ENCODE measurements around the gene SPPL3.

Gene SPPL3

DNA sequence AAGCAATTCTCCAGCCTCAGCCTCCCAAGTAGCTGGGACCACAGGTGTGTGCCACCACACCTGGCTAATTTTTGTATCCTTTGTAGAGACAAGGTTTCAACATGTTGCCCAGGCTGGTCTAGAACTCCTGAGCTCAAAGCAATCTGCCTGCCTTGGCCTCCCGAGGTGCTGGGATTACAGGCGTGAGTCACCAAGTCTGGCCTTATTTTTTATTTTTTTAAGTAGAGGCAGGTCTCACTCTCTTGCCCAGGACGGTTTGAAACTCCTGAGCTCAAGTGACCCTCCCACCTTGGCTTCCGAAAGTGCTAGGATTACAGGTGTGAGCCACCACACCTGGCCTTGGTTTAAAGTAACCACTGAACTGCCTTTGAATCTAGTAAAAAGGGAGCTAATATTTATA is 56.8 kb downstream of the SPPL3 start:
- Histone ChIP-seq H3K9ac (ENCODE audit: low read length) (no peak overlapping the region), H4K8ac (ENCODE audit: low read depth, low read length) (no peak overlapping the region), H3K18ac (ENCODE audit: low read length) (no peak overlapping the region), H3K56ac (ENCODE audit: low read length) (no peak overlapping the region), H3K79me1 (ENCODE audit: low read length) (peaks cover 14% of the 10 kb centered on the region), H2BK120ac (ENCODE audit: low read depth, low read length) (no peak overlapping the region), H3K23ac (ENCODE audit: low read length) (no peak overlapping the region), H3K4ac (ENCODE audit: low read depth, low read length) (no peak overlapping the region), H3K4me1 (ENCODE audit: control insufficient read depth, low read depth, low read length) (no peaks in the 10 kb centered on the region), H3K4me2 (ENCODE audit: low read length) (no peak overlapping the region), H3K36me3 (ENCODE audit: control insufficient read depth, insufficient read depth, low read length) (no peaks in the 10 kb centered on the region), H3K27me3 (ENCODE audit: insufficient read depth, low read length, poor library complexity) (no peaks in the 10 kb centered on the region), H2AK5ac (ENCODE audit: low read length) (no peak overlapping the region), H2BK15ac (replicated peaks; ENCODE audit: low read depth) (no peak overlapping the region), H2BK5ac (ENCODE audit: low read length) (no peak overlapping the region), H3K4me3 (ENCODE audit: low read length) (no peak overlapping the region), H3K79me2 (ENCODE audit: control insufficient read depth, insufficient read depth, low read length) (no peaks in the 10 kb centered on the region), H3K27ac (ENCODE audit: low read depth, low read length) (no peak overlapping the region), H4K5ac (ENCODE audit: low read length) (no peak overlapping the region)
- WGBS (ENCODE audit: extremely low coverage, insufficient coverage, low lambda C conversion rate): no CpG with 5 or more reads among the region's 4 CpGs
- no peak for DNase-seq

DNA sequence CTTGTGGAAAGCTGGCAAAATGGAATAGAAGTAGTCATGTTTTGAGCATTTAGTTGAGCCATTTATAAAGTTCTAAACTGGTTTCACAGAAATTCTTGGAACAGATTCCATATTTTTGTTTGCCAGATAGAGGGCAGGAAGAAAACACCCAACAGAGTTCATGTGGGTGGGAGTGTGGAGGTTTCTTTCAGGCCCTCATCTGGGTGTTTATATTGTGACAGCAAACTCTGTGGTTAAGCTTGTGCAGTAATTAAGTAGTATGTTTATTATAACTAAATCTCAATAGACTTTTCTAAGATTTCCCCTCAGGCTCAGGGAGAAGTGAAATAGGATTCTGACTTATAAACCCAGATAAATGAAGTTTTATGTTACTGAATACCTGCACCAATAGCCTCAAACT is 57.4 kb downstream of the SPPL3 start:
- H3K9ac ChIP-seq (ENCODE audit: low read length): no peak overlapping the region
- no peak overlapping the region for H3K4ac ChIP-seq (ENCODE audit: low read depth, low read length)
- H3K4me3 ChIP-seq (ENCODE audit: low read length): no peak overlapping the region
- H3K4me1 ChIP-seq (ENCODE audit: control insufficient read depth, low read depth, low read length): no peaks in the 10 kb centered on the region
- no peak overlapping the region for H2AK5ac ChIP-seq (ENCODE audit: low read length)
- H3K18ac ChIP-seq (ENCODE audit: low read length): no peak overlapping the region
- no peak overlapping the region for H3K23ac ChIP-seq (ENCODE audit: low read length)
- DNase-seq: no peak
- no peak overlapping the region for H3K56ac ChIP-seq (ENCODE audit: low read length)
- no peak overlapping the region for H3K27ac ChIP-seq (ENCODE audit: low read depth, low read length)
- H2BK15ac ChIP-seq (replicated peaks; ENCODE audit: low read depth): no peak overlapping the region
- H4K8ac ChIP-seq (ENCODE audit: low read depth, low read length): no peak overlapping the region
- H3K4me2 ChIP-seq (ENCODE audit: low read length): no peak overlapping the region
- no peaks in the 10 kb centered on the region for H3K27me3 ChIP-seq (ENCODE audit: insufficient read depth, low read length, poor library complexity)
- H2BK5ac ChIP-seq (ENCODE audit: low read length): no peak overlapping the region
- peaks cover 12% of the 10 kb centered on the region for H3K79me1 ChIP-seq (ENCODE audit: low read length)
- H4K5ac ChIP-seq (ENCODE audit: low read length): no peak overlapping the region
- H3K79me2 ChIP-seq (ENCODE audit: control insufficient read depth, insufficient read depth, low read length): no peaks in the 10 kb centered on the region
- H3K36me3 ChIP-seq (ENCODE audit: control insufficient read depth, insufficient read depth, low read length): no peaks in the 10 kb centered on the region
- H2BK120ac ChIP-seq (ENCODE audit: low read depth, low read length): no peak overlapping the region

DNA sequence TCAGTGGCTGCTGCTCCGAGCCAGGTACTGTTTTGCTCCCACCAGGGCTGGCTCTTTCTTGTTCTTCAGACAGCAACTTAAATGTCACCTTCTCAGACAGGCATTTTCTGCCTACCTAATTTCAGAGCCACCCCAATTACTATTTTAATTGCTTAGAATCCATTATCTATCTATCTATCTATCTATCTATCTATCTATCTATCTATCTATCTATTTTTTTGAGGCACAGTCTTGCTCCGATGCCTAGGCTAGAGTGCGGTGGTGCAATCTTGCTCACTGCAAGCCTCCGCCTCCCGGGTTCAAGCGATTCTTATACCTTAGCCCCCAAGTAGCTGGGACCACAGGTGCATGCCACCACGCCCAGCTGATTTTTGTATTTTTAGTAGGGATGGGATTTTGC is 58.5 kb downstream of the SPPL3 start:
- Histone ChIP-seq H2BK120ac (ENCODE audit: low read depth, low read length) (no peak overlapping the region), H2AK5ac (ENCODE audit: low read length) (no peak overlapping the region), H4K8ac (ENCODE audit: low read depth, low read length) (no peak overlapping the region), H3K56ac (ENCODE audit: low read length) (no peak overlapping the region), H3K23ac (ENCODE audit: low read length) (no peak overlapping the region), H3K4ac (ENCODE audit: low read depth, low read length) (no peak overlapping the region), H3K18ac (ENCODE audit: low read length) (no peak overlapping the region), H2BK15ac (replicated peaks; ENCODE audit: low read depth) (no peak overlapping the region), H3K36me3 (ENCODE audit: control insufficient read depth, insufficient read depth, low read length) (no peaks in the 10 kb centered on the region), H4K5ac (ENCODE audit: low read length) (no peak overlapping the region), H3K27ac (ENCODE audit: low read depth, low read length) (no peak overlapping the region), H3K27me3 (ENCODE audit: insufficient read depth, low read length, poor library complexity) (no peaks in the 10 kb centered on the region), H3K9ac (ENCODE audit: low read length) (no peak overlapping the region), H3K79me2 (ENCODE audit: control insufficient read depth, insufficient read depth, low read length) (no peaks in the 10 kb centered on the region), H3K79me1 (ENCODE audit: low read length) (peaks cover 12% of the 10 kb centered on the region), H2BK5ac (ENCODE audit: low read length) (no peak overlapping the region), H3K4me2 (ENCODE audit: low read length) (no peak overlapping the region), H3K4me3 (ENCODE audit: low read length) (no peak overlapping the region), H3K4me1 (ENCODE audit: control insufficient read depth, low read depth, low read length) (no peaks in the 10 kb centered on the region)
- WGBS (ENCODE audit: extremely low coverage, insufficient coverage, low lambda C conversion rate): no CpG with 5 or more reads among the region's 7 CpGs
- DNase-seq: no peak

DNA sequence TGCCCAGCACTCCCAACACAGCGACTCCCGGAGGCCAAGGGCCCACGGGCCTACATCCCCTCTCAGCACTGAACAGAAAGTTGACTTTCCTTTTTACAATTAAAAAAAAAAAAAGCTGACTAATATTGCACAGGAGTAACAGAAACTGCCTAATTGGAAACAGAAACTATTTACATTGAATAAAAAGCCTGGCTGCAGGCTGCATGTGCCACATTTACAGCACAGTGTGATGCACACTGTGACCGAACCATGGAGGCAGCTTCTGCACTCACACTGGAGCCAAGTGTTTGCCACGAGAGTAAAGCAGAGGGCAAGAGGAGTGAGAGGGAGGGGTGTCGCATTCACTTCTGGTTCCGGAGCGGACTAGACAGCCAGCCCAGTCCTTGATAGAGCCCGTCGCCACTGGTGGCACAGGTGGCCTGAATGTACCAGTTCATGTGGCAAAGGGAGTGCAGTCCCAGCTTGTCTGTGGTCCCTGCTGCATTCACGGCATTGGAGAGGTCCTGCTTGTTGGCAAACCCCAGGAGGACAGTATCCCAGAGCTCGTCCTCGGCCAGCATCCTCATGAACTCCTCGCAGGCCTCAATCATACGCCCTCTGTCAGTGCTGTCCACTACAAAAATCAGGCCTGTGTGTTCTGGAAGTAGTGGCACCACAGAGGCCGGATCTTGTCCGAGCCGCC is 59.2 kb downstream of the SPPL3 start:
- no peak overlapping the region for H3K23ac ChIP-seq (ENCODE audit: low read length)
- H3K36me3 ChIP-seq (ENCODE audit: control insufficient read depth, insufficient read depth, low read length): no peaks in the 10 kb centered on the region
- H3K27me3 ChIP-seq (ENCODE audit: insufficient read depth, low read length, poor library complexity): no peaks in the 10 kb centered on the region
- no peak overlapping the region for H3K56ac ChIP-seq (ENCODE audit: low read length)
- H3K18ac ChIP-seq (ENCODE audit: low read length): no peak overlapping the region
- no peaks in the 10 kb centered on the region for H3K79me2 ChIP-seq (ENCODE audit: control insufficient read depth, insufficient read depth, low read length)
- H2BK5ac ChIP-seq (ENCODE audit: low read length): no peak overlapping the region
- H3K27ac ChIP-seq (ENCODE audit: low read depth, low read length): no peak overlapping the region
- no CpG with 5 or more reads among the region's 18 CpGs for WGBS (ENCODE audit: extremely low coverage, insufficient coverage, low lambda C conversion rate)
- no peak overlapping the region for H4K8ac ChIP-seq (ENCODE audit: low read depth, low read length)
- H3K4me3 ChIP-seq (ENCODE audit: low read length): no peak overlapping the region
- H2AK5ac ChIP-seq (ENCODE audit: low read length): no peak overlapping the region
- no peak for DNase-seq
- H3K4ac ChIP-seq (ENCODE audit: low read depth, low read length): no peak overlapping the region
- no peak overlapping the region for H2BK120ac ChIP-seq (ENCODE audit: low read depth, low read length)
- no peak overlapping the region for H3K9ac ChIP-seq (ENCODE audit: low read length)
- H4K5ac ChIP-seq (ENCODE audit: low read length): no peak overlapping the region
- H3K79me1 ChIP-seq (ENCODE audit: low read length): peaks cover 12% of the 10 kb centered on the region
- H3K4me2 ChIP-seq (ENCODE audit: low read length): no peak overlapping the region
- no peaks in the 10 kb centered on the region for H3K4me1 ChIP-seq (ENCODE audit: control insufficient read depth, low read depth, low read length)
- H2BK15ac ChIP-seq (replicated peaks; ENCODE audit: low read depth): no peak overlapping the region

DNA sequence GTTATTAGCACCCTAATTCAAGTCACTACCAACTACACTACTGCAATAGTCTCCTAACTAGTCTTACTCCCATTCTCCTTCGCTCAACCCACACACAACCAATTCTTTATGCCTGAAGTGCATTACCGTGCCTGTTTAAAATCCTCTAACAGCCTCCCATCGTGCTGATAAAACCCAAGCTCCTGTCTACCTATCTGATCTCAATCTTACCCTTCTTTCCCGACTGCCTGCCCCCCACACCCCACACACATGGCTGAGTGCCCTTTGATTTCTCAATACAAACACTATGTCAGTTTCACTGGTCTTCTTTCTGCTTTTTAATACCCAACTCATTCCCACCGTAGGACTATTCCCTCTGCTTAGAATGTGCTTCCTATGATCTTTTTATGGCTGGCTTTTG is 59.9 kb downstream of the SPPL3 start:
- DNase-seq: no peak
- H3K18ac ChIP-seq (ENCODE audit: low read length): no peak overlapping the region
- no peaks in the 10 kb centered on the region for H3K36me3 ChIP-seq (ENCODE audit: control insufficient read depth, insufficient read depth, low read length)
- H3K4me2 ChIP-seq (ENCODE audit: low read length): no peak overlapping the region
- no peak overlapping the region for H3K4ac ChIP-seq (ENCODE audit: low read depth, low read length)
- H3K4me1 ChIP-seq (ENCODE audit: control insufficient read depth, low read depth, low read length): no peaks in the 10 kb centered on the region
- H3K9ac ChIP-seq (ENCODE audit: low read length): no peak overlapping the region
- H3K79me1 ChIP-seq (ENCODE audit: low read length): peaks cover 11% of the 10 kb centered on the region
- no peak overlapping the region for H3K27ac ChIP-seq (ENCODE audit: low read depth, low read length)
- no peaks in the 10 kb centered on the region for H3K27me3 ChIP-seq (ENCODE audit: insufficient read depth, low read length, poor library complexity)
- no peak overlapping the region for H3K4me3 ChIP-seq (ENCODE audit: low read length)
- 100% methylated on average over 1 of the region's 5 CpGs for WGBS (ENCODE audit: extremely low coverage, insufficient coverage, low lambda C conversion rate)
- no peak overlapping the region for H2BK15ac ChIP-seq (replicated peaks; ENCODE audit: low read depth)
- no peak overlapping the region for H3K23ac ChIP-seq (ENCODE audit: low read length)
- H3K56ac ChIP-seq (ENCODE audit: low read length): no peak overlapping the region
- no peak overlapping the region for H2AK5ac ChIP-seq (ENCODE audit: low read length)
- no peak overlapping the region for H2BK120ac ChIP-seq (ENCODE audit: low read depth, low read length)
- no peaks in the 10 kb centered on the region for H3K79me2 ChIP-seq (ENCODE audit: control insufficient read depth, insufficient read depth, low read length)
- no peak overlapping the region for H2BK5ac ChIP-seq (ENCODE audit: low read length)
- H4K8ac ChIP-seq (ENCODE audit: low read depth, low read length): no peak overlapping the region
- no peak overlapping the region for H4K5ac ChIP-seq (ENCODE audit: low read length)

DNA sequence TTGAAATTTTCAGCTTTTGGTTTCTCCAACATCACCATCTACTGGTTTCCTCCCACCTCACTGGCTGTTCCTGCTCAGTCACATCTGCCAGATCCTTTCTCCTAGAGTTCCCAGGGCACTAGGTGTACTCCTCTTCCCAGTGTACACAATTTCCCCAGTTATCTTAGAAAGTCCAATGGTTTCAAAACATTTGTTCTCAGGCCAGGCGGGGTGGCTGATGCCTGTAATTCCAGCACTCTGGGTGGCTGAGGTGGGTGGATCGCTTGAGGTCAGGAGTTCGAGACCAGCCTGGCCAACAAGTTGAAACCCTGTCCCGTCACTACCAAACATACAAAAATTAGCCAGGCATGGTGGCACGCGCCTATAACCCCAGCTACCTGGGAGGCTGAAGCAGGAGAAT is 60.7 kb downstream of the SPPL3 start:
- Histone ChIP-seq H3K79me2 (ENCODE audit: control insufficient read depth, insufficient read depth, low read length) (no peaks in the 10 kb centered on the region), H3K27ac (ENCODE audit: low read depth, low read length) (no peak overlapping the region), H3K79me1 (ENCODE audit: low read length) (peaks cover 11% of the 10 kb centered on the region), H2BK120ac (ENCODE audit: low read depth, low read length) (no peak overlapping the region), H3K4me1 (ENCODE audit: control insufficient read depth, low read depth, low read length) (no peaks in the 10 kb centered on the region), H3K18ac (ENCODE audit: low read length) (no peak overlapping the region), H3K23ac (ENCODE audit: low read length) (no peak overlapping the region), H4K8ac (ENCODE audit: low read depth, low read length) (no peak overlapping the region), H3K36me3 (ENCODE audit: control insufficient read depth, insufficient read depth, low read length) (no peaks in the 10 kb centered on the region), H3K27me3 (ENCODE audit: insufficient read depth, low read length, poor library complexity) (no peaks in the 10 kb centered on the region), H3K56ac (ENCODE audit: low read length) (no peak overlapping the region), H2BK15ac (replicated peaks; ENCODE audit: low read depth) (no peak overlapping the region), H3K4ac (ENCODE audit: low read depth, low read length) (no peak overlapping the region), H3K9ac (ENCODE audit: low read length) (no peak overlapping the region), H2BK5ac (ENCODE audit: low read length) (no peak overlapping the region), H4K5ac (ENCODE audit: low read length) (no peak overlapping the region), H3K4me3 (ENCODE audit: low read length) (no peak overlapping the region), H3K4me2 (ENCODE audit: low read length) (no peak overlapping the region), H2AK5ac (ENCODE audit: low read length) (no peak overlapping the region)
- DNase-seq: no peak
- no CpG with 5 or more reads among the region's 6 CpGs for WGBS (ENCODE audit: extremely low coverage, insufficient coverage, low lambda C conversion rate)
